Stimulated activated CD4-positive, alpha-beta T cell treated with anti-CD3 and anti-CD28 coated beads, Interleukin-4, amount 100 ng/mL, for 4 hours (primary cell): Measurements from ENCODE around the gene ARMC9.
"Not testable (repeated sequence)": the region's sequence is repeated elsewhere in the genome, so short reads cannot be mapped to it uniquely, and the experiment has no call there.

Source experiments
- DNase-seq, 2 experiments: peaks; one replicate each; pipeline ENCODE4 v3.0.0-alpha.2; 2020

Gene ARMC9

DNA sequence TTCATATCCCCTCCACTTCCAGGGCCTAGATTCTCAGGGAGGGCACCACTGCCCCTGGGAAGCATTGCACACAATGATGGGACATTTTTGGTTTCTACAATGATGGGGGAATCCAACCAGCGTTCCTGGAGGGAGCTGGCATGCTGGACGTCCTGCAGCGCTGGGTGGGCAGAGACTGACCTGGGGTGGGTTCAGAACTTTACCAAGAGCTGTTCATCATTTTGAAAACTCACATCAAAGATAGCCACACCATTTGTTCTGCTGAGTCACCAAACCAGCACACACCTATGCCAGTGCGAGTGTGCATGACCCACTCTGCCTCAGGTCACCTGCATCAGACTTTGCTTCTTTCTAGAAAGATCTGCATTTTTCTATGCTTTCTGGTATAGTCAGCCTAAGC is 14.1 kb upstream of the ARMC9 start:
- DNase-seq = no peak

DNA sequence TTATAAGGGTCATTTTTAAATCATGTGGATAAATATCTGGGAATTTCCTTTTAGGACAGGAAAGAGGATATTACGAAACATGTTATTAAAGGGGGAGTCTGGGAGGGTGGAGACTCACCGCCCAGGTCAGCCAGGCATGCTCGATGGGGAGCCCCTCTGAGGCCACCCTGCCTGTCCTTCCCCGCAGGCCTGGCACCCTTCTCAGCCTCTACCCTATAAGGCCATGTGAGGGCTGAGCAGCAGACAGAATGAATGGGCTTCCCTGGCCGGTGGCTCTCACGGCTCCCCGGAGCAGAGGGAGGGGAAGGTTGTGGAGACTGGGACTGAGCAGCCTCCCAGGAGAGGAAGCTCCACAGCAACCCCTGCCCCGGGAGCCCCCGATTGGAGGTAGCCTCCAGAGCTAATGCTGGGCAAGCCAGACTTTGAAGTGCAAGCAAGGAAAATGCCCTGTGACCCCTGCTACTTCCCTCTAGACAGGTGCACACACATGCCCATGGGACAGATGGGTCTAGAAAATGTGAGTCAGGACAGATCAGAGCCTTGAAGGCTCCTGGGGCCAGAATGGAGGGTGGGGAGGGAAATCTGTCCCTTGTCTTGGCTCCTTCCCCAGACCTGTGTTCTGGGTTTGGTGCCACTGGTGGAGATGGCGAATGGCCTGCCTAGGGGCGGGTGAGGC is 13.2 kb upstream of the ARMC9 start:
- no peak for DNase-seq

DNA sequence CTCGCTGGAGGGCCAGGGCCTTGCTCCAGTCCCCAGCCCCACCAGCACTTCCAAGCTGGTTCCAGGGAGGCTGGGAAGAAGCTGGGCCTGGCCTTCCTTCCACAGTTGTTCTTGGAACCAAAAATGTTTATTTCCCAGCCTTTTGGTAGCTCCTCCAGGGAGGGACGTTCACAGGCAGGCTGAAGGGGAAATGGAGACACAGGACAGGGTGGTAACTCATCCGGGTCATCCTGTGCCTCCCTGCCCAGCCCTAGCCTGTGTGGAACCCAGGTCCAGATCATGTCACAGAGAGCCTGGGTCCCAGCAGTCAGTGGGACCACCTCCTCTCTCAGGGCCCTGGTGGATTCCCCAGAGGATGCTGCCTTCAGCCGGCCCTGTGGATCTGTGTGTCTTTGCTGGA is 12.5 kb upstream of the ARMC9 start:
- no peak for DNase-seq

- no peak for DNase-seq
These were observed 12.1 kb upstream of the ARMC9 start for GRCh38 chr2:231186325-231186724.

DNA sequence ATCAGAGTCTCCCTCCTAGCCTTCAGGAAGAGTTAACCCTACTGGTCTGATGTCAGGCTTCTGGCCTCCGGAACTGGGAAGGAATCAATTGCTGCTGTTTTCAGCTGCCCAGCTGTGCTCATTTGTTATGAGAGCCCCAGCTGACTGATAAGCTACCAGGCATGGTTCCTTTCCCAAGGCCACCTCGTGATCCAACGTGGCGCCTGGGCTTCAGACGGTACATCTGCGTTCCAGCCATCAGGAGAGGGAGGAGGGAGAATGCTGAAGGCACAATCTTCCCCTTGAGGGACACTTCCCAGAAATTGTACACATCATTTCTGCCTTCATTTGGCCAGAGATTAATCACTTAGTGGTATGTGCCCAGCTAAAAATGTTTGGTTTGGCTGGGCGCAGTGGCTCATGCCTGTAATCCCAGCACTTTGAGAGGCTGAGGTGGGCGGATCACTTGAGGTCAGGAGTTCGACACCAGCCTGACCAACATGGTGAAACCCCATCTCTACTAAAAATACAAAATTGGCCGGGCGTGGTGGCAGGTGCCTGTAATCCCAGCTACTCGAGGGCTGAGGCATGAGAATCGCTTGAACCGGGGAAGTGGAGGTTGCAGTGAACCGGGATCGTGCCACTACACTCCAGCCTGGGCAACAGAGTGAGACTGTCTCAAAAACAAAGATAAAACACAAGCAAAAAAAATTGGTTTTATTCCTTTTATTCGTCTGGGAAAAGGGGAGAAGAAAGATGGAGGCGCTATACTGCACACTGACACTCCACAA is 10.5 kb upstream of the ARMC9 start:
- no peak for DNase-seq

DNA sequence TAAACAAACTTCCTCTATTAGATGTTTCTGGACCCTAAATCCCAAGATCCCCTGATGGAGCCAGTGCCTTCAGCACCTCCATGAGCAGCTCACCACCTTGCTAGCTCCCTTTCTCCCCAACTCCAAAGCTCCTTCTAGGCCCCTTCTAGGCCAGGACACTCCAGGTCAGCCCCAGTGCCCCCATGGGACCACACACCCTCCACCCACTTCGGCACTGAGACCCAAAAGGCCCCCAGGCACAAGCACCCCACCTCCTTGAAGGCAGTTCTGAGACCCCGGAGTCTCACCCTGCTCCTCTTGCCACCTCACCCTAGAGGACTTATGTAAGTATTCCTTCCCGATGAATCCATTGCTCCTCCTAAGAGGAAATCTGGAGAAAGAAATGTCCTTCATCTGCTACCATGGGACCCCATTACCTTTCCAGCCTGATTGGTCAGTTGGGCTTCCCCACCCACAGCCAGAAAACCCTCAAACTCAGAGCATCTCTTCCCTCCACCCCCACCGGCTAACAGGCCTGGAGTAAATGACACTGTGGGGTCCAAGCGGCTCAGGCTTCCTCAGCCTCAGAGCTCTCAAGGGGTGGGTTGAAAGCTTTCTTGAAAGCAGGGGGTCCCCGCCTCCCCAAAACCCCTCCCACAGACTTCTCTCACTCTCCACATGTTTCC is 9.8 kb upstream of the ARMC9 start:
- DNase-seq = no peak

DNA sequence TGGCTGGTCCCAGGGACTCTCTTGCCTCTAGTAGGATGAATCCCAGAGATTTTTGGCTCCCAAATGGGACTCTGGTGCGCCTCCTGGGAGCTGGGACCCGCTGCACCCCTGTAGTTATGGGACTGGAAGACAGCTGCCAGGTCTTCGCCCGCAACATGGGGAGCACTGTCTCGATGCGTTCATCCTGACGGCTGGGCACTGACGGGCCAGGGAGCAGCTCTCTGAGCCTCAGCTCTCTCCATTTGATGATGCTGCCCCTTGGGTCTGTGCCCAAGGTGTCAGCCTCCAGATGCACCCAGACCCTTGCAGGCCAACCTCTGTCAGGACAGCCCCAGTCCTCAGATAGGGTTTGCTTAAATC is 9.3 kb upstream of the ARMC9 start:
- DNase-seq = no peak

- DNase-seq = no peak
These were observed 8.6 kb upstream of the ARMC9 start for GRCh38 chr2:231189571-231190495.

DNA sequence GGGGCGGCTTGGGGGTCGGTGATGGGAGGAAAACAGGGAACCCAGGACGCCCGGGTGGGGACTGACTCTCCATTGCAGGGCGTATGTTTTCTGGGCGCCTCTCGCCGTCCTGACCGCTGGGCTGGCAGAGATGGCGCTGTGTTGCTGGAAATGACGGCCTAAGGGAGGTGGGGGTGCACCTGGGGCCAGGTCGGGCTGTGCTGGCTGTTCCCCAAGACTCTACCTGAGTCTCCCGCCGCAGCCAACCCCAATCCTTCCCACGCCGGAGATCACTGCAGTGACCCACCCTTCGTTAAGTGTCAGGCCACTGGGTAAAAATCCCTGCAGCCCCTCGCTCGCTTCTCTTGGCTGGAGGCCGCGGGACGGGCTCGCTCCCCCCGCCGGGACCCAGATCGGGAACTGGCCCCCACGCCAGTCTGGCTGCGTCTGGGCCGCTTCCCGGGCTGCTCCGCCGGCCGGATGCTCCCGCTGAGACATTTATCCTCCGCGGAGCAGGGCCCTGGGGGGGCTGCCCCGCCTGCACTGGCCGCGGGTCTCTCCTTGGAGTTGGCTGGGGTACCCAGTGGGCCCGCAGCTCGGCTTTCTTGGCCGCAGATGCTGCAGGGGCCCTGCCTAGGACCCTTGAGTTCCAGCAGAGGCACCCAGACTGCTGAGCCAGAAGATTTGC is 7.8 kb upstream of the ARMC9 start:
- DNase-seq = no peak

- DNase-seq = no peak
These were observed 6.2 kb upstream of the ARMC9 start for GRCh38 chr2:231191896-231192872.

GRCh38 chr2:231193216-231193615 is 5.2 kb upstream of the ARMC9 start:
- no peak for DNase-seq

- no peak for DNase-seq
These were observed 1.8 kb upstream of the ARMC9 start for GRCh38 chr2:231196592-231196991.

GRCh38 chr2:231197196-231197595 is 1.2 kb upstream of the ARMC9 start:
- DNase-seq = not testable (repeated sequence)

- no peak for DNase-seq
These were observed 633 bp upstream of the ARMC9 start for GRCh38 chr2:231197706-231198290.

- no peak for DNase-seq
These were observed 788 bp downstream of the ARMC9 start for GRCh38 chr2:231199219-231199618.

GRCh38 chr2:231200805-231201474 is 2.5 kb downstream of the ARMC9 start:
- DNase-seq = no peak

DNA sequence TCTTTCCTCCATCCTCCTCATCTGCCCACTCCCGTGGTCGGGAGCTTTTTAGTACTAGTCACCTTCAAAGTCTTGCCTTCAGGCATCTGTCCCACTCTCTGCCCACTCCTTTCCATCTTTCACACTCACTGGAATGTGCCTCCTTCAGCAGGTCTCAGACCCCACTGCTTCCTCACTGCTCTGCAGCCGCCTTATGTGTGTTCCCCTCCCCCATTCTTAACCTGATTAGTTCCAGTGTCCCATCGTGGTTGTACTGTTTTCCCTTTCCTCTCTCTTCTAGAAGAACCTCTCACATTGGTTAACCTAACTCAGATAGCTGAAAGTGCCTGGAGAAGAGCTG is 3.0 kb downstream of the ARMC9 start:
- DNase-seq = no peak

- DNase-seq = no peak
These were observed 4.7 kb downstream of the ARMC9 start for GRCh38 chr2:231203087-231203486.

- DNase-seq = no peak
These were observed 5.7 kb downstream of the ARMC9 start for GRCh38 chr2:231204146-231204545.

DNA sequence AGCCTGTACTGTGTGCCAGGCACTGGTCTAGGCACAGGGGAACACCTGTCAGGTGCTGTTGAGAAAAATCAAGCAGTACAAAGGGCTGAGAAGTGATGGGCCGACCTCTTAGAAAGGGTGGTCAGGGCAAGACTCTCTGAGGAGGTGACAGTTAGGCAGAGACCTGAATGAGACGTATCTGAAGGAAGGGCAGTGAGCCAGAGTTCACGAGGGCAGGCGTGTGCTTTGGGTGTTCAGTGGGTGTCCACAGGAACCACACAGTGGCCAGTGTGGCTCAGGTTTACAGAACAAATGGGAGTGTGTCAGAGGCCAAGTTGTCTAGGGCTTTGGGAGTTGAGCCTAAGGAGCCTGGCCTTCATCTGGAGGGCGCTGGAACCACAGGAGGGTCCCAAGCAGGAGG is 6.2 kb downstream of the ARMC9 start:
- DNase-seq = no peak
